GM04503 (cell line): ENCODE results near the gene RSRC1.
"Not testable (repeated sequence)": the region's sequence is repeated elsewhere in the genome, so short reads cannot be mapped to it uniquely, and the experiment has no call there.

Experiments used
- DNase-seq: peaks from one replicate; pipeline ENCODE4 v3.0.0-alpha.2; 2012; ENCODE audit warnings: low read depth

The RSRC1 gene

GRCh38 chr3:158404131-158404718, 294.3 kb downstream of the RSRC1 start:
- no peak for DNase-seq

- DNase-seq = no peak
These were observed 295.6 kb downstream of the RSRC1 start for GRCh38 chr3:158405507-158405906.

- no peak for DNase-seq
These were observed 298.1 kb downstream of the RSRC1 start for GRCh38 chr3:158407844-158408517.

- DNase-seq = not testable (repeated sequence)
These were observed 298.6 kb downstream of the RSRC1 start for GRCh38 chr3:158408518-158408897.

- no peak for DNase-seq
These were observed 308.1 kb downstream of the RSRC1 start for GRCh38 chr3:158418035-158418434.

- DNase-seq = no peak
These were observed 310.1 kb downstream of the RSRC1 start for GRCh38 chr3:158419820-158420653.

GRCh38 chr3:158420654-158421396, 310.9 kb downstream of the RSRC1 start:
- peak; percentile 21 for DNase-seq

- DNase-seq = no peak
These were observed 320.6 kb downstream of the RSRC1 start for GRCh38 chr3:158430448-158430847.

GRCh38 chr3:158430968-158431367, 321.1 kb downstream of the RSRC1 start:
- no peak for DNase-seq

GRCh38 chr3:158431829-158432228, 321.9 kb downstream of the RSRC1 start:
- no peak for DNase-seq

GRCh38 chr3:158434412-158435038, 324.6 kb downstream of the RSRC1 start:
- DNase-seq = no peak

GRCh38 chr3:158443632-158444031, 333.7 kb downstream of the RSRC1 start:
- DNase-seq = no peak

GRCh38 chr3:158447408-158447807, 337.5 kb downstream of the RSRC1 start:
- no peak for DNase-seq

- no peak for DNase-seq
These were observed 341.6 kb downstream of the RSRC1 start for GRCh38 chr3:158451405-158452055.

GRCh38 chr3:158452334-158452733, 342.4 kb downstream of the RSRC1 start:
- no peak for DNase-seq

GRCh38 chr3:158453004-158453403, 343.1 kb downstream of the RSRC1 start:
- DNase-seq = no peak

- DNase-seq = no peak
These were observed 344.0 kb downstream of the RSRC1 start for GRCh38 chr3:158453865-158454264.

GRCh38 chr3:158455406-158455805, 345.5 kb downstream of the RSRC1 start:
- no peak for DNase-seq

- no peak for DNase-seq
These were observed 346.2 kb downstream of the RSRC1 start for GRCh38 chr3:158456114-158456513.

- no peak for DNase-seq
These were observed 348.6 kb downstream of the RSRC1 start for GRCh38 chr3:158458464-158458863.

GRCh38 chr3:158460926-158461325, 351.0 kb downstream of the RSRC1 start:
- DNase-seq = no peak
